ENCODE measurements around the gene SIRT3. TPM values are rescaled to one million over a fixed set of nuclear protein-coding genes. Genes with fewer than 3 reads are reported as not detected.

Gene SIRT3
- total RNA-seq, 1 donor from 2014 or later = 5.8 TPM

Other genes starting within 250 kb of the SIRT3 start
- gene SCGB1C1, start 43.3 kb downstream of the SIRT3 start, total RNA-seq = not detected in 2 replicates
- gene BET1L, start 28.9 kb downstream of the SIRT3 start, total RNA-seq = 7.4 and 14.3 TPM in 2 replicates
- gene RIC8A, start 28.6 kb downstream of the SIRT3 start, total RNA-seq = 119 and 126 TPM in 2 replicates
- gene PSMD13, start 634 bp upstream of the SIRT3 start, total RNA-seq = 142 and 190 TPM in 2 replicates
- gene NLRP6, start 42.1 kb upstream of the SIRT3 start, total RNA-seq = not detected in 2 replicates
- 6.7 and 13.9 TPM in 2 replicates for gene PGGHG, start 52.8 kb upstream of the SIRT3 start, total RNA-seq
- not detected in 2 replicates for gene IFITM5, start 63.2 kb upstream of the SIRT3 start, total RNA-seq
- 23.1 and 91.9 TPM in 2 replicates for gene IFITM2, start 71.5 kb upstream of the SIRT3 start, total RNA-seq
- 1.0 and 1.1 TPM in 2 replicates for gene IFITM1, start 77.7 kb upstream of the SIRT3 start, total RNA-seq
- 30.9 and 86.0 TPM in 2 replicates for gene IFITM3, start 84.5 kb upstream of the SIRT3 start, total RNA-seq
- gene B4GALNT4, start 133.2 kb upstream of the SIRT3 start, total RNA-seq = 0.51 and 0.89 TPM in 2 replicates
- gene PKP3, start 157.9 kb upstream of the SIRT3 start, total RNA-seq = 0.38 and 0.39 TPM in 2 replicates
- gene SIGIRR, start 178.7 kb upstream of the SIRT3 start, total RNA-seq = 33.6 and 44.0 TPM in 2 replicates
- 1.4 and 2.7 TPM in 2 replicates for gene ANO9, start 205.7 kb upstream of the SIRT3 start, total RNA-seq
- gene PTDSS2, start 213.9 kb upstream of the SIRT3 start, total RNA-seq = 19.4 and 40.2 TPM in 2 replicates

Measured in dermis microvascular lymphatic vessel endothelial cell (primary cell).